NCI-H774 (cell line): Measurements from ENCODE around the gene ARHGAP36.

ENCODE experiments used
- DNase-seq: peaks from one replicate; lab custom pipeline; 2025; lab: John Stamatoyannopoulos, UW

The ARHGAP36 gene, protein sequence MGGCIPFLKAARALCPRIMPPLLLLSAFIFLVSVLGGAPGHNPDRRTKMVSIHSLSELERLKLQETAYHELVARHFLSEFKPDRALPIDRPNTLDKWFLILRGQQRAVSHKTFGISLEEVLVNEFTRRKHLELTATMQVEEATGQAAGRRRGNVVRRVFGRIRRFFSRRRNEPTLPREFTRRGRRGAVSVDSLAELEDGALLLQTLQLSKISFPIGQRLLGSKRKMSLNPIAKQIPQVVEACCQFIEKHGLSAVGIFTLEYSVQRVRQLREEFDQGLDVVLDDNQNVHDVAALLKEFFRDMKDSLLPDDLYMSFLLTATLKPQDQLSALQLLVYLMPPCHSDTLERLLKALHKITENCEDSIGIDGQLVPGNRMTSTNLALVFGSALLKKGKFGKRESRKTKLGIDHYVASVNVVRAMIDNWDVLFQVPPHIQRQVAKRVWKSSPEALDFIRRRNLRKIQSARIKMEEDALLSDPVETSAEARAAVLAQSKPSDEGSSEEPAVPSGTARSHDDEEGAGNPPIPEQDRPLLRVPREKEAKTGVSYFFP

DNA sequence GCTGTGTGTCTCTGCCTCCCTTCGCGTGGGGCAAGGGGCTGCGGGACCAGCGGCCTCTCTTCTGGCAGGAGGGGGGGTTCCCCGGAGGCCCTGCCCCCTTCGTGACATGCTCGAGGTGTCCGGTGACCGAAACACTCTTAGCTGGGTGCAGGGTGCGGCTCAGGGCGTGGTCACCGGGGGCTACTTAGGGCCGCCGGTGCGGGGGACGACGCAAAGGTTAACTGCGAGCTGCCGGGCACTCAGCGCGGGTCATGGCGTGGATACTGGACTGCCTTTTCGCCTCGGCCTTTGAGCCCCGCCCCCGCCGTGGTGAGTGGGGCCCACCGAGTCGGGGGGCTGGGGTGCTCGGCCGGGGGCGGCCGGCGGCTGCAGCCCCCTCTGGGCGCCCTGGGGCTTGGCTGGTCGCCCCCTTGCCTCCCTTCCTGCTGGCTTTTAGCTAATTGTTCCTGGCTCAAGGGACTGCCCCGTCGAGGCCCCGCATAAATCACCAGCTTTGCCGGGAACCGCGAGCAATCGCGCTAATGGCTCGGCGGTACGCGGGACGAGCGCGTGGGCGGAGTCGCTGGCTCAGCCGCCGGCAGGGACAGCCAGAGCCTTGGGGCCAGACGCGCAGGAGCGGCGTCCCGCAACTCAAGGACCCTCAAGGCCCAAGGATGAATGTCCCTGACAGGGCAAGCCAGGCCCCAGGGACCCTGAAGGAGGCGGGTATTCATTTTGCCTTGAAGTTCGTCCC is at the start of gene ARHGAP36:
TSS of gene ARHGAP36 (plus strand) at position 211 of the 733 bp plus-strand sequence. CDS start 23,320 bp downstream, outside the sequence.
- no peak for DNase-seq

DNA sequence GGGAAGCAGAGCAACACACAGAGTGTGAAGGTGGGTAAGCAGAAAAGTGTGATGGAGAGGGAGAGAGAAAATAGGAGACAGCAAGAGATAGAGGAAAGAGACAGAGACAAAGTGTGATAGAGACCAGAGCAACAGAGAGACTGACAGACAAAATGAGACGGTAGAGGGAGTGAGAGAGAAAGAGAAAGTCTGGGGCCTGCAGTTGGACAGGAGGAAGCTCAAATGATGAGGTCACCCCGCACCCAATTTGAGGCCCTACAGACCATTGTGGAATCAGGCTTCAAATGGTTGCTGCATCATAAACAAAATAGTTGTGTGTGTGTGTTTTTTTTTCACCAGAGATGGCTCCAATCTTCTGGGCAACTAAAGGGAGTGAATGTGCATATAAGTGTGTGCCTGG is 48.0 kb upstream of the ARHGAP36 start:
- DNase-seq: no peak

DNA sequence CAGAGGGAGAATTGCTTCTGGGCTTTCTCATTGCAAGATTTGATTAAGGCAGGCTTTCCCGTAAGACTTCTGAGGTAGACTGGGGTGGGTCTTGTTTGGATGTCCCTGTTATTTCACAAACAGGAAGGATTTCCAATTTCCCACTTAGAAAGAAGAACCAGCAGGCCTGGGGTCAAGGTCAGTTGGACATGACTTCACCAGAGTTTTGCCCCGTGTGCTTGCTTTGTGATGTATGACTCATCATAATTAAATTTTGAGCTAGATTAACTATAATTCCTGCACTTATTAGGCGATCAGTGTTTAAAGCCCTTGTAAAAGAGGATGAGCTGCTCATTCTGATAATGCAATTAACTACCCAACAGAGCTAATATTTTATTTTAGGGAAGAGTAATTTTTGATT is 32.8 kb upstream of the ARHGAP36 start:
- no peak for DNase-seq

DNA sequence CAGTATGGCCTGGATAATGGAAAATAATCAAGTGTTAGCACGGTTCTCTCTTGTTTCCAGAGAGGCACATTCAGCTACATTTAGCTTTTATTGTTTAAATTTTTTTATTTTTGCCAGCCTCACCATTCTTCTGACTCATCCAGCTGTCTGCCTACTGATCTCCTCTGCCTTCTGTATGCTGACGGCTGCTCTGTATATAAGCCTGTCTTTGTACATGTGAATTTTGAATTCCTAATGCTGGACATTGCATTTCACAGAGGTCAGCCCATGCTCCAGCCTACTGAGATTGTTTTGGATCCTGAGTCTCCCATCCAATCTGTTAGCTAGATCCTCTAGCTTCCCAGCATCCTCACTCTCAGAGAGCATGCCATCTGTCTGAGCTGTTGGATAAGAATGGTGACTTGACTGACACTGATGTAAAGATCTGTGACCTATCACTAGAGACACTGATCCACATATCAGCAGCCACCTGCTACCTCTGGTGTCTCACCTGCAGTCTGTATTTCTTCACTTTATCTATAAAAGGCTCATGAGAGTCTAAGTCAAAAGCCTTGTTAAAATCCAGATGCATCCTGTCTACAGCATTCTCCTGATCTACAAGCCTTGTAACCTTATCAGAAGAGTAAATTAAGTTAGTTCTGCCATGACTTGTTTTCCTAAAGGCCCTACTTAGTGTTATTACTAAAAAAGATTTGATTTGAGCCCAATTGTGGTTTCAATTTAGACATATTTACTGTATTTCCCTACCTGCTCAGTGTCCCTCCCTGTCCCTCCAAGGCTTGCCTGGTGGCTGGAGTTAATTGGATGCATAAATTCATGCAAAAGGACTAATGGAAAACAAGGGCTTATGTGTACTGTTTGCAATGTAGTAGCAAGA is 25.6 kb upstream of the ARHGAP36 start:
- DNase-seq: no peak

DNA sequence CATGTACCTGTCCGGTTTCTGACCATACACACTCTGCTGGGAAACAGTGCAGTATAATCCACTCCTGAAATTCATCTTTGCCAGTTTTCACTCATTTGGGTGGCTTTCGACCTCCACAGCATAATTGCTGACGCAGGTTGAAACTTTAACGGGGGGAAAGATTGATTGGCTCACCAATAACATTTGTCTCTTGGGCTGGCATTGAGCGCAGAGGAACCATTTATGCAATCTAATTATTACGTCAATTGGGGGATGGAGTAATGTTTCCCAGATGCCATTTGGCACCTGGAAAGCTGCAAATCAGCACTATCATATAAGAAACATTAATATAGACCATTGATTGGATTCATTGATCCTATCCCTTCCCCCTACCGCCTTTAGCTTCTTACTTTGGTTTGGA is 24.1 kb upstream of the ARHGAP36 start:
- no peak for DNase-seq

DNA sequence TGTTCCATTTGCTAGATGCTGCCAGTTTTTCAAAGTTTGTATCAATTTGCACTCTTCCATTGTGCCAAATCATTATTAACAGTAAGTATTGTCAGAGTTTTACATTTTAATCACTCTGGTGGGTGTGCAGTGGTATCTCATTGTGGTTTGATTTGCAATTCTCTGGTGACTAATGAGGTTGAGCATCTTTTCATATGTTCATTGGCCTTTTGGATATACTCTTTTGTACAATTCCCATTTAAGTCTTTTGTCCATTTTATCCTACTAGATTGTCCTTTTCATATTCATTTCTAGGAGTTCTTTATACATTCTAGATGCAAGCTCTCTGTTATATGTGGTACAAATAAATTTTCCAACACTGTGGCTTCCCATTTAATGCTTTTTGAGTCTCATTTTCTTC is 17.4 kb upstream of the ARHGAP36 start:
- DNase-seq: no peak

DNA sequence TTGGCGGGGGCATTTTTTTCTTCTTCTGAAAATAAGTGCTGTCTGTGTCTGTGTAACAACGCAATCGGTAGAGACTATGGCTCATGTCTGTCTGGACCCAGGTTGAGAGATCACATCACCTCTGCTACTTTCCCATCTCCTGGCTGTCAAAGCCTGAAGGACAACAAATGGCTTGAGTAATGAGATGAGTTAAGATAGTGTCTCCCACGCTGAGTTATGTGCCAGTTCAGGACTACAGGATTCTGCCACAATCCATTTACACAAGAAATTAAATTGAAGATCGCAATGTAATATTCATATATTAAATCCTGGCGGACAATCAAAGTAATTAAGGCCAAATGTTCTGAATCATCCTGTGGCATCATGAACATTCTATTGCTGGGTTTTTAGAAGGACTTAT is 16.5 kb upstream of the ARHGAP36 start:
- no peak for DNase-seq

DNA sequence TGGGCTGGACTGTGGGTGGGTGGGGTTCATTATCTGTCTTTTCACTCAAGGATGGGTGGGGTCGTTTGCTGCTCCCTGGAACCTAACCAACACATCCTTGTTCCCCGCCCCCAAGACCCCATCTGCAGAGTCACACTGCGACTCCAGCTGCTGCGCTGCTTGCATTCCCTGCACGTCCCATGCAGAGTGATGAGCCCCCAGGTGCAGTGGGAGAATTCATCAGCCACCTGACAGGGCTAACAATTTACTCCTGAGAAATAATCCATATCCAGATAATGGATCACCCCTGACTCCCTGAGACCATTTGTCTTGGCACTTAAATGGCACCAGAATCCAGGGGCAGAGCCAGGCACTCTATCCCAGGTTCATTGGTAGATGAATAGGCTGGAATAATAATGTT is 12.4 kb upstream of the ARHGAP36 start:
- no peak for DNase-seq

DNA sequence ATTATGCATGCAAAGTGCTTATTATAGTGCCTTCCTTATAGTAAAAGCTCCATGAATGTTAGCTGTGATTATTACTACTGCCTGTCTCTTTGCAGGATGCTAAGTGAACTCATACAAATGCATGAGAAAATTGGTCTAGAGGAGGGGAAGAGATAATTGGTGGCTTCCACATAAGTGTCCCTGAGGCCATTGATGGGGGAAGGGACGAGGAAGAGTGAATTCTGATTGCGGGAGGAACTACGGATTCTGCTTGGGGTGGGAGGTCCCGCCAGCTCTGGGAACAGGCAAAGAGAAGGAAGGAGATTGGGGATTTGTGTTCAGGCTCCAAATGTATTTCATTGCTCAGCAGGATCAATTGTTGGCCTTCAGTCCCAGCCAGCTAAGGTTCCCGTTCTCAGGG is 11.6 kb upstream of the ARHGAP36 start:
- DNase-seq: no peak

DNA sequence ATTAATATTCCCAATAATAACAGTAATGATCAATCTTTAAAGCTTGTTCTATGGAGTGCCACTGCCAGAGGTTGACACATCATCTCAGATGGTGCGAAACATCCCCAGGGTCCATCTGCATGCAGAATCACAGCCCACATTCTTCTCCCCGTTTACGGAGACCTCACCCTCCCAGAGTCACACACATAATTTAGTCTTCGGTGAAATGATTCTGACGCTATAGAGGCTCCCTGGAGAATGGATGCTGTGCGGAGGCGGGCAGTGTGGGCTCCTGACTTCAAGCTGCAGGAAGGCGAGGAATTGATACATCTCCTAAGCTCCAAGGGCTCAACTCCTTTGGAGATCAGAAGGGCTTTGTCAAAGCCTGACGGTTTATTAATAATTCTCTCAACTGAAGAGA is 11.0 kb upstream of the ARHGAP36 start:
- no peak for DNase-seq

DNA sequence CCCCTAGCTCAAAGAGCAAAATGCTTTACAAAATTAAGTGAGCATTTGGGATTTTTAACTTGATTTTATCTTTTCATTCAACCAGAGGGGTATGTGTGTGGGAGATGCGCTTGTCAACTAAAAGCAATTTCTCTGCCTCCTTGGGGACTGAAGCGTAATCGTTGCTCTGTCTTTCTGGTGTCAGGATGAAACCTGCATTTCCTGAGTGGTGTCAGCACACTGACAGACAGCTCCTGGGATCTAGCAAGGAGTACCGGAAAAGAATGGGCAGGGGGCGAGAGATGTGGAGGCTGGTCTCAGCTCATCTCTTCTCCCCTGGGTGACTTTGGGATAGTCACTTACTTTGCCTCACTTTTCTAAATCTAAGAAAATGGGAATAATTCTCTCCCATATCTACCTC is 5.1 kb upstream of the ARHGAP36 start:
- DNase-seq: no peak

DNA sequence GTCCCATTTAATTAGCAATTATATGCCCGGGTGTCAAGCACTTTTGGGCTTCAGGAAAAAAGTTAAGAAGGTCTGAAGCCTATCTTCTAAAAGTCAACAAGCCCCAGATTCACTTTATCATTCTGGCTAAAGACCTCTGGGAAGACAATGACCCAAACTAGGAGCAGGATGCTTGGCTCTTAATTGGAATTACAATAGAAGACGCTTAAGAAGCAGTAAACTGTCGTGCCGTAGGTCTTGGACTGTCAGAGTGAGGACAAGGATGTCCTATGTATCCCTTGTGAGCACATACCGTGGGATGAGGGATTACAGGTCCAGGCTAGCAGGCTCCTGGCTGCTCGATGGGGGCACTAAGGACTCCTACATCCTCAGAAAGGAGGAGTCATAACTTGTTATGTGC is 3.2 kb upstream of the ARHGAP36 start:
- no peak for DNase-seq

DNA sequence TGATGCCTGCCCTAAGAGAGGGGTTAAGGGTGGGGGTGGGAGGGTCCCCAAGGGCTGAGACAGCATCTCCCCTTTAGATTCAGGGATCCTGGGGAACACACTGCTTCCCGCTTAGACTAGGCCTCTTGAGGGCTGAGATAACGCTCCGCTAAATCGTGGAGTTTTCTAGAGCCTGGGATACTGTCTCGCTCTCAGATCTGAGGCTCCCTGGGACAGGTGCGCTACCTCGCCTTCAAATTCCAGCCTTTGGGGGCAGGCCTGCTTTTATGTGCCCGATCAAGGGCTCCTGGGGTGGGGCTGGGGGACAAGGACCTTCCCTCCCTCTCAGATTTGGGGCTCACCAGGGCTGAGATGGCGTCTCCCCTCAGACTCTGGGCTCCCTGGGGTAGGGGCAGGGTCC is 440 bp upstream of the ARHGAP36 start:
- no peak for DNase-seq

DNA sequence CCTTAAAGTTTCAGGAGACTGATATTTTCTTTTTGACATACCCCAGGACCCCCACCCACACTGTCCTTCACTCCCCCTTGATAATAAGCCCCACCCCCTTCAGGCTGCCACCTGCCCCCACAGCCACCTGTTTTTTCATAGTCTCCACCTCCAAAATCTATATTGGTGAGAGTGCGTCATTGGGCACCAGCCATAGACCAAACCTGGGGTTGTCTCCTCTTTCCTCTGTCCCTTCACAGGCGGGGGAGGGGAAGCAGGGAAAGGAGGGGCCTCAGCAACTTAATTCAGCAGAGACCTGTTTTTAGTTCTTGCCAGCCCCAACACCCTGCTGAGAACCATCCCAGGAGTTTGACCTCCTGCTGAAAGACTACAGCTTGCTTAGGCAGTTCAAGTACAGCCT is 1.1 kb downstream of the ARHGAP36 start:
- no peak for DNase-seq

DNA sequence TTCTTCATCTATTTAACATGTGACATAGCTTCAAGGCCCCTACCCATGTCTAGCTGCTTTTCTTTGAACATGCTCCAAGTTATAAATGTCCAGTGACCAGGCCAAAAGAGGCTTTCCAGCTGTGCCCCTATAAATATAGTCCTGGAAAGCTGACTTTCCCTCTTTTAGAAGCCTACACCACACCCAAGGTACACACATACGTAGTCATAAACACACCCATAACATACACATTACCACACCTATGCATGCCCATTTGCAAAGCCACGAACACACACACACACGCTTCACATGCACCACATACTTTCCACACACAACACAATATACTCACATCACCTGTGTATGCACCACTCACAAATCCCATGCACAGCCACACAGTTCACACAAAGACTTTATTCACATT is 2.0 kb downstream of the ARHGAP36 start:
- no peak for DNase-seq

DNA sequence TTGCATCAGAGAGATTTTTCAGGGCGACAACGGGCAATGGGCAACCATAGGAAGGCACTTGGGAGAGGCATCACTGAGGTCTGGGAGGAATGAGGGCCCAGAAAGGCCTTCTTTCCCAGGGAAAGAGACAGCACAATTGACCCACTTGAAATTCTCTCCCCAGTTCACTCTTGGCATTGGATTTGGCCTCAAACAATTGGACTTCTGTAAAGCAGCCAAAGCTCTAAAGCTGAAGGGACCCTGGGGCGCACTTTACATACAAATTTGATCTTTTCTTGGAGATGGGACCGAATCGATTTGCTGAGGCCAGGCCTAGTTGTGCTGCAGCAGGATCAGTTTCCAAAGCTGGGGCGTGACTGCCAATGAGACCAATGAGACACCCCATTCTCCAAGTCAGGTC is 3.2 kb downstream of the ARHGAP36 start:
- DNase-seq: no peak

DNA sequence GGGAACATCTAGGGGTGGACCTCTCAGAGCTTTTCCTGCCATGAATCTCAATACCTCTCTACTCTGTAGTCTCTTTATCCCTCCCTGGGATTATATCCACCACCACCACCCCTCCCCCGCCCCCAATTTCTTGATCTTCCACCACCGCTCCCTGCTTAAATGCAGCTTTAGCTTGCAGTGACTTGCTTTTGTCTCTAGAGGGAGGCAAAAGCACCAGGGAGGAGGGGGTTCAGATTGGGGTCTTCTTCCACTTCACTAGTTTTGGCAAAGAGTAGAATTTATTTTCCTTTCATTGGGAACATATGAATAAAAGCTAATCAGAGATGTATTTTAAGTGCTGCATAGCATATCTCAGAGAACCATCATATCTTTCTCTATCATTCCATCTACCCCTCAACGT is 5.5 kb downstream of the ARHGAP36 start:
- DNase-seq: no peak

DNA sequence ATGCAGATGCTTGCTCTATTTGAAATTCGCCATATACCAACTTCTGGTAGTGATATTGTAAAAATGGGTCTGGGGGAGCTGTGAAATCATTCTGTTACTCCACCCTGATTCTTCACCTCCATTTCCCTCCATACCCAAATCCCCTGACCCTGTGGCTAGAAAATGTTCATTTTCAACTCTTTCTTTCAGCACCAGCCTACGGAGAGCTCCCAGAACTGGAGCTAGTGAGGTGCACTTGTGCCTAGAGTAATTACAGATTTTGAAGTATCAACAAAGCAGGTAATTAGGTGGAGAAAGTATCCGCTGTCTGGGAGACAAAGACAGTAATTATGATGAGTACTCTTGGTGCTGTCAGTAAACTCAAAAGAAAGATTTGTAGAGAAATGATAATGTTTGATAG is 8.1 kb downstream of the ARHGAP36 start:
- no peak for DNase-seq

DNA sequence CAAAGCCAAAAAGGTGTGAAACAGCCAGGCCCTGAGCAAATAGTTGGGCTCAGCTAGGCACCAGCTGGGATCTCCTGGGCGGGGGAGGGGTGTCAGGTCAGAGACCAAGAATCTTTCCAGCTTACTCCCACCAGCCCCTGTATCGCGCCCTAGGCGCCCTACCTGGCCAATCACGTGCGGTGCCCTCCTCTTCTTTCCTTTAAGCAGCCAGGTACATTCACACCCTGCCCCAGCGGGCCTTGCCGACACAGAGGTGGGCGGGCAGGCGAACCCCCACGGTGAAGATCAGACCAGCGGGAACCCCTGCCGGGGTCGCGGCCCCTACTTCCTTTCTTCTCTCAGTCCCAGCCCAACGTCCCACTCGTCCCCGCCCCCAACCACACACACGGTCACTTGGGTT is 9.1 kb downstream of the ARHGAP36 start:
- DNase-seq: no peak

DNA sequence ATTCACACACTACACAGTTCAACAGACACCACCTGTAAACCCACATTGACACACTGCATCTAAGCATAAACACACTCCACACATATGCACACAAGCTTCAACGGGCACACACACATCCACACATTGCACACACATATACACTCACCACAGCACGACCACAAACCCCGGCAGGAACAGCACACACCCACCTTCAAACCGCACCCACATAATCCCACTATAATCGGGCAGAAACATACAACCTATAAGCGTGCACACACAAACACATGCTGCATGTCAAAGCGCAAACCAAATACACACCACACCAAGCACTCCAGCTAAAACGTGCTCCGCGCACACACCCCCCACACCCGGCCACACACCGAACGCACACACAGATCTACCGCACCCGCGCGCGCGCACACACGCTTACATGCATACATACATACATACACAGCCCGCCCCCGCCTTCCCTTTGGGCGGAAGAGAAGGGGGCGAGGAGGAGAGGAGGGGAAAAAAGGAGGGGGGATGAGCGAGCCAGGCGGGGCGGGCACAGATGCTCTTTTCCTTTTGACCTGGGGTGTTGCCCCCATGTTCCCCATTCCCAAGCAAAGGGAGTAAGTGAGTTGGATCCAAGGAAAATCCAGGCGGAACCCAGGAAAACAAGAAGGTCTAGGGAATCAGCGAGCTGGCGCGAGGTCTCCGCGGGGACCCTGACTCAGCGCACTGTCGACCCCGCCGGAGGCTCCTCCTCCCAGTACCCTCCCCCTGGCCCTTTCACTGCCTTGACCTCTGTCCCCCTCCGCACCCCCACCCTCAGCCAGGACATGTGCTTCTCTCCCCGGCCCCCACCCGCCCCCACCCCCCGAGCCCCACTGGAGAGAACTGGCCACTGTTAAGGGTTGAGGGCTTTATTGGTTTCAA is 9.9 kb downstream of the ARHGAP36 start:
- DNase-seq: no peak
